ENCODE results near the gene NTRK3. TPM values are rescaled to one million over a fixed set of nuclear protein-coding genes. Genes with fewer than 3 reads are reported as not detected.
"Not testable (repeated sequence)": the region's sequence is repeated elsewhere in the genome, so short reads cannot be mapped to it uniquely, and the experiment has no call there.

NTRK3 gene
- total and polyA plus RNA-seq, 9 donors = 1.8 to 7.9 (median 3.2) TPM

DNA sequence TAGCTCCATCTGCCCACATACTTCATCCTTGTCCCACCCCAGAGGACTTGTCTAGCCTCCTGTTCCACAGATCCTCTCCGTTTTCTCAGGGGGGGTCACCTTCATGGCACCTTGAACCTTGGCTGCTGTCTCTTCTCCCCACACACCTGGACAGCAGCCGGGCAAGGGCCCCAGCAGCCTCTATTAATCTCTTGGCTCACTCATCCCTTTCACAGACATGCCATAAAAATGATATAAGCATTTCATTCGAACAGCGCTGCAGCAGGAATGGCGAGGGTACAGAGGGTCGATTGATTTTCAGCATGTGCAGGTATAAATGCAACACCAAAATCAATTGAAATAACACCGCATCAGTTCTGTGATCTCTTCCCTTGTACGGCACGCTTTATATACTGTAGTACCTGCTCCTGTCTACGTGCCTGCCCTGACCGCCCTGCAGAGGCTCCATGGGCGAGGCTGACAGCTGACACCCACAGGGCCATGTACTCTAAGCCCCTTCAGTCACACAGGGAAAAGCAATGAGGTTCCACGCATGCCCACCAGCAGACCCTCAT lies 209.9 kb downstream of the NTRK3 start:
- Histone ChIP-seq H3K36me3 (ENCODE audit: control insufficient read depth, insufficient read depth, low read length) (no peaks in the 10 kb centered on the region), H3K9me3 (replicated peaks; ENCODE audit: control insufficient read depth, low read depth, low read length) (no peaks in the 10 kb centered on the region), H3K27me3 (ENCODE audit: control insufficient read depth, insufficient read depth, low read length) (no peaks in the 10 kb centered on the region), H3K27ac (ENCODE audit: low read length) (no peak overlapping the region), H3K4me1 (ENCODE audit: control insufficient read depth, insufficient read depth, low read length) (no peaks in the 10 kb centered on the region), H3K4me3 (ENCODE audit: low read length) (no peak overlapping the region)
- no peak for DNase-seq
- WGBS (ENCODE audit: insufficient coverage) = 70% methylated on average over 11 of the region's 13 CpGs

DNA sequence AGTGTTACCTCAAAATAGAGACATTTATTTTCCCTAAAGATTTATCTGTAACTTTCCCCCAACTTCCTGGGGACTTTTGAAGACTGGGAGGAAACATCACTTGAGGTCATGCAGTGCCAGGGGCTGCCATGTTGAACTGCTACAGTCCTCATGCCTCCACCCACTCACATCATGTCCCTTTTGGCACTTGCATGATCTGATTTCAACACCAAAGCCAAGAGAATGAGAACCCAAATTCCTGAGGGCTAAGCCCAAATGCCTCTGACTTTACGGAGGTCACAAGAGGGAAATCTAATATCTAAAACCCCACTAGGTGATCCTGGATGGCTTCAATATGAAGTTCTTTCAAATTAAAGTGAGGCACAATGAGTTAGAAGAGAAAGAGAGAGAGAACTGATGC lies 213.1 kb downstream of the NTRK3 start:
- no CpG with 5 or more reads among the region's 1 CpG for WGBS (ENCODE audit: insufficient coverage)
- H3K36me3 ChIP-seq (ENCODE audit: control insufficient read depth, insufficient read depth, low read length) = no peaks in the 10 kb centered on the region

GRCh38 chr15:88042047-88042446 lies 214.5 kb downstream of the NTRK3 start:
- H3K4me1 ChIP-seq (ENCODE audit: control insufficient read depth, insufficient read depth, low read length) = no peaks in the 10 kb centered on the region
- no peaks in the 10 kb centered on the region for H3K9me3 ChIP-seq (replicated peaks; ENCODE audit: control insufficient read depth, low read depth, low read length)
- H3K27me3 ChIP-seq (ENCODE audit: control insufficient read depth, insufficient read depth, low read length) = no peaks in the 10 kb centered on the region
- no peak overlapping the region for H3K27ac ChIP-seq (ENCODE audit: low read length)
- H3K36me3 ChIP-seq (ENCODE audit: control insufficient read depth, insufficient read depth, low read length) = no peaks in the 10 kb centered on the region
- DNase-seq = no peak
- WGBS (ENCODE audit: insufficient coverage) = 66% methylated on average over 2 of the region's 5 CpGs
- no peak overlapping the region for H3K4me3 ChIP-seq (ENCODE audit: low read length)

More for the DNA sequence above, 213.1 kb downstream of the NTRK3 start:
- Histone ChIP-seq H3K27me3 (ENCODE audit: control insufficient read depth, insufficient read depth, low read length) (no peaks in the 10 kb centered on the region), H3K9me3 (replicated peaks; ENCODE audit: control insufficient read depth, low read depth, low read length) (no peaks in the 10 kb centered on the region), H3K4me3 (ENCODE audit: low read length) (no peak overlapping the region), H3K27ac (ENCODE audit: low read length) (no peak overlapping the region), H3K4me1 (ENCODE audit: control insufficient read depth, insufficient read depth, low read length) (no peaks in the 10 kb centered on the region)
- no peak for DNase-seq

DNA sequence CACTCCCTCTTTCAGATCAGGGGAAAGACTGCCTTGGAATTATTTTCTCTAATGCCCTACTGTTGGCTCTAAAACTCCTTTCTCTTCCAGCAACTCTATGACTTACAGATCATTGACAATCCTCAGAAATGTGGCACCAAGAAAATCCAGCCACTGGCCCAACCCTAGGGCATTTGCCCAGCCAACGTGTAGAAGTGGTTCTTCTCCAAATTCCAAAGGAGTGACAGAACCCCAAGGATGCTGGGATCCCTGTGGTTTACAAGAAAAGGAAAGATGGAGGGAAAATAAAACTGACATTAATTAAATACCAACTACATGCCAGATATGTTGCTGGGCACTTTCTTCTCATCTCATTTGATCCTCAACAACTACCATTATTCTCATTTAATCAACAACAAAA lies 216.0 kb downstream of the NTRK3 start:
- WGBS (ENCODE audit: insufficient coverage) = no CpG with 5 or more reads among the region's 1 CpG
- no peak overlapping the region for H3K4me3 ChIP-seq (ENCODE audit: low read length)

DNA sequence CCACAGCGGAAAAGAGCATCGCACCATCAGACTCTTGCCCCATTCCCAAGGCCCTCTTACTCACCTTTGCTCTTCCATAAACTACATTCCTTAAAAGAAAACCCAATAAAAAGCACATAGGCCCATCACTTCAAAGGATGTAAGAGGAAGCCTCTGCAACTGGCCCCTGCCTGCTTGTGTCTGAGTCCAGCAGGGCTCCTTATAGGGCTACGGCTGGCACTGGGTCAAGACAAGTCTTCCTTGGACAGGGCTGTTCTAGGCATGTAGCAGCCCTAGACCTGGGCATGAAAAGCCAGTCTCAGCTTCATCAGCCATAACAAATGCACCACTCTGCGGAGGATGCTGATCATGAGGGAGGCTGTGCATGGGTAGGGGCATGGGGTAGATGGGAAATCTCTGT lies 218.3 kb downstream of the NTRK3 start:
- H3K9me3 ChIP-seq (replicated peaks; ENCODE audit: control insufficient read depth, low read depth, low read length) = no peaks in the 10 kb centered on the region
- no peaks in the 10 kb centered on the region for H3K4me1 ChIP-seq (ENCODE audit: control insufficient read depth, insufficient read depth, low read length)
- DNase-seq = no peak
- no peak overlapping the region for H3K4me3 ChIP-seq (ENCODE audit: low read length)
- no peaks in the 10 kb centered on the region for H3K36me3 ChIP-seq (ENCODE audit: control insufficient read depth, insufficient read depth, low read length)
- H3K27me3 ChIP-seq (ENCODE audit: control insufficient read depth, insufficient read depth, low read length) = peaks cover 3% of the 10 kb centered on the region
- WGBS (ENCODE audit: insufficient coverage) = 52% methylated on average over 3 of the region's 4 CpGs
- H3K27ac ChIP-seq (ENCODE audit: low read length) = no peak overlapping the region

More for the DNA sequence above, 216.0 kb downstream of the NTRK3 start:
- no peak overlapping the region for H3K27ac ChIP-seq (ENCODE audit: low read length)
- no peak for DNase-seq
- no peaks in the 10 kb centered on the region for H3K9me3 ChIP-seq (replicated peaks; ENCODE audit: control insufficient read depth, low read depth, low read length)
- H3K4me1 ChIP-seq (ENCODE audit: control insufficient read depth, insufficient read depth, low read length) = no peaks in the 10 kb centered on the region
- H3K36me3 ChIP-seq (ENCODE audit: control insufficient read depth, insufficient read depth, low read length) = no peaks in the 10 kb centered on the region
- H3K27me3 ChIP-seq (ENCODE audit: control insufficient read depth, insufficient read depth, low read length) = no peaks in the 10 kb centered on the region

DNA sequence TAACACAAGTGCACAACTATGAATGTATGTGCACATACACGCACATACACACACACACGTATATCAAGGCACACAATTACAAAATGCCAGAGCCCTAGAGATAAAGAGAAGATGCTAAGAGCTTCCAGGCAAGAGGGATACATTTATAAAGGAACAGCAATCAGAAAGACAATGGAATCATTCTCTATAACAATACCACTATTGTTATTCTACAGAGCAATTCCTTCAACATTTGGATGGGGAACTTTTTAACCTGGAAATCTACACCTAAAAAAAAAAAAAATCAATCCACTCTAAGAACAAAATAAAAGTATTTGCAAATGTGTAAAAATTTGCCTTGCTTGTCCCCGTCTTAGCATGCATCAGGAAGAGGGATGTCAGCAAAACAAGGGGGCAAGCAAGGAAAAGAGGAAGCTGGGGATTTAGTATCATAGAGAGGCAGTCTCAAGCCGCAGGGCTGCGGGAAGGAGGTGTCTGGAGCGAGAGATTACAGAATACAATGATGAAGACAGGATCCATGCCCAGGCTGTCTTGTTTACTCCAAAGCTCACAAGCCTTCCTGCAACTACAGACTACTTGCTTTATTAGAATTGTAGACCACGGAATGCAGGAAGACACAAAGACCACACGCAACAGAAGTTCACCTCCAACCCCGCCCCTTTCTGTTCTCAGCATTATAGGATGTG lies 220.2 kb downstream of the NTRK3 start:
- WGBS (ENCODE audit: insufficient coverage) = 21% methylated on average over 3 of the region's 9 CpGs
- Histone ChIP-seq H3K4me1 (ENCODE audit: control insufficient read depth, insufficient read depth, low read length) (no peaks in the 10 kb centered on the region), H3K9me3 (replicated peaks; ENCODE audit: control insufficient read depth, low read depth, low read length) (no peaks in the 10 kb centered on the region), H3K27ac (ENCODE audit: low read length) (no peak overlapping the region), H3K27me3 (ENCODE audit: control insufficient read depth, insufficient read depth, low read length) (peaks cover 3% of the 10 kb centered on the region), H3K36me3 (ENCODE audit: control insufficient read depth, insufficient read depth, low read length) (no peaks in the 10 kb centered on the region), H3K4me3 (ENCODE audit: low read length) (no peak overlapping the region)
- no peak for DNase-seq

DNA sequence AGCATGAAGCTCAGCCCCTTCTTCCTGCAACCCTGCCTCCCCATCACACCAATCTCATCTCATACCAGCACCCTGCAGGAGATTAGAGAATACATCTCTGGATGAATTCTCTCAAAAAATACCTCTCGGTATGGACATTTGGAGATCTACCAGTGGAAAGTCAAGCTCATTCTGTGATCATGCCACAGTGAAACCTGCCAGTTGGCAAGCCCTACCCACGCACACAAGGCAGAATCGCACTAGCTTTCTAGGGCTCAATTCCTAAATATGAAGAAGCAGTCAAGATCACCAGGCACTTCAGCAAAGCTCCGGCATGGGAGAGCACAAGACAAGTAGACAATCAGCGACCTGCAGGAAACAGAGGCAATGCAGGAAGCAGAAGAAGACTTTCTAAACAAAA lies 221.2 kb downstream of the NTRK3 start:
- Histone ChIP-seq H3K4me3 (ENCODE audit: low read length) (no peak overlapping the region), H3K4me1 (ENCODE audit: control insufficient read depth, insufficient read depth, low read length) (no peaks in the 10 kb centered on the region), H3K36me3 (ENCODE audit: control insufficient read depth, insufficient read depth, low read length) (no peaks in the 10 kb centered on the region), H3K9me3 (replicated peaks; ENCODE audit: control insufficient read depth, low read depth, low read length) (no peaks in the 10 kb centered on the region), H3K27me3 (ENCODE audit: control insufficient read depth, insufficient read depth, low read length) (peaks cover 3% of the 10 kb centered on the region), H3K27ac (ENCODE audit: low read length) (no peak overlapping the region)
- 78% methylated on average over 4 of the region's 5 CpGs for WGBS (ENCODE audit: insufficient coverage)
- no peak for DNase-seq

DNA sequence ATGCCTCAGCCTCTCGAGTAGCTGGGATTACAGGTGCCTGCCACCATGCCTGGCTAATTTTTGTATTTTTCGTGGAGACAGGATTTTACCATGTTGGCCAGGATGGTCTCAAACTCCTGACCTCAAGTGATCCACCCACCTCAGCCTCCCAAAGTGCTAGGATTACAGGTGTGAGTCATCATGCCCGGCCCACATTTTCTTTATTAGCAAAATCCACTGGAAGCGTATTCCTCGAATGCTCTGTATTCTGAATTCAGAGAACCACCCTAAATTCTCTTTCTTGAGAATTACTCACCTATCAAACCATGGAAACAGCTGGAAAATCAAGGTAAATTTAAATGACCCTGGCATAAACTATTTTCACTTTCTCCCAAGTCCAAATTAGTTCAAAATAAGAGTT lies 223.1 kb downstream of the NTRK3 start:
- H3K27me3 ChIP-seq (ENCODE audit: control insufficient read depth, insufficient read depth, low read length); H3K36me3 ChIP-seq (ENCODE audit: control insufficient read depth, insufficient read depth, low read length); DNase-seq; H3K4me3 ChIP-seq (ENCODE audit: low read length); H3K4me1 ChIP-seq (ENCODE audit: control insufficient read depth, insufficient read depth, low read length); H3K9me3 ChIP-seq (replicated peaks; ENCODE audit: control insufficient read depth, low read depth, low read length); H3K27ac ChIP-seq (ENCODE audit: low read length): not testable (repeated sequence)
- WGBS (ENCODE audit: insufficient coverage) = 86% methylated on average over 2 of the region's 5 CpGs

DNA sequence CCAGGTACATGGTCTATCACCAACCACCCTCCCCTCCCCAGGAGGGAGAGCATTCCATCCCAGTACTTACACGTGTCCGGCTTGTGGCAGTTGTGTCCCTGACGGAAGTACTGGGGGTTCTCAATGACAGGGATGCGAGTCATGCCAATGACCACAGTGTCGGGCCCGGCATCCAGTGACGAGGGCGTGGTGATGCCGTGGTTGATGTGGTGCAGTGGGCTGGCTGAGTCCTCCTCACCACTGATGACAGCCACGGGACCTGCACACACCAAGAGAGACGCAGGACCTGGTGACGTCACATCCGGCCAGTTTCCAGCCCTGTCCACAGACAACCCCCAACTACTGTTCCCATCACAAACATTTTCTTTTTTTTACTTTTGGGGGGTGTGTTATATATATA lies 223.8 kb downstream of the NTRK3 start:
- Histone ChIP-seq H3K9me3 (replicated peaks; ENCODE audit: control insufficient read depth, low read depth, low read length) (no peaks in the 10 kb centered on the region), H3K4me1 (ENCODE audit: control insufficient read depth, insufficient read depth, low read length) (no peaks in the 10 kb centered on the region), H3K27ac (ENCODE audit: low read length) (no peak overlapping the region), H3K27me3 (ENCODE audit: control insufficient read depth, insufficient read depth, low read length) (peaks cover 3% of the 10 kb centered on the region), H3K4me3 (ENCODE audit: low read length) (no peak overlapping the region), H3K36me3 (ENCODE audit: control insufficient read depth, insufficient read depth, low read length) (no peaks in the 10 kb centered on the region)
- DNase-seq = no peak
- WGBS (ENCODE audit: insufficient coverage) = 98% methylated on average over 8 of the region's 13 CpGs

DNA sequence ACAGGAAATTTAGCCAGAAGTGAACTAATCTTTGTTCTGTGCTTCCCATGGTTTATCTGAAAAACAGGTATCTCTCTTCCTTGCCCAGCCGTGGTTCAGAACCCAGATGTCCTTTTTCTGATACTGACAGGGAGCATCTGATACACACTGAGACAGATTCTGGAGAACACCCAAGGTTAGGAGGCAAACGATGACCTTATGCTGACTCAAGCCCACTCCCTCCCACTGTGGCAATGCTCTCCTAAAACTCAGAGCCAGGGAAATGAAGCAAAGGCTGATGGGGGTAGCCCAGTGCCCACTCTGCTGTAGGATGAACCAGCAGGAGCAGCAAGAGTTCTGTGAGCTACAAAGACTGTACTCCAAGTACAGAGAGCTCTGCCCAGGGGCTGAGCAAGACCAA lies 225.1 kb downstream of the NTRK3 start:
- DNase-seq = no peak
- no peak overlapping the region for H3K27ac ChIP-seq (ENCODE audit: low read length)
- H3K9me3 ChIP-seq (replicated peaks; ENCODE audit: control insufficient read depth, low read depth, low read length) = no peaks in the 10 kb centered on the region
- no peaks in the 10 kb centered on the region for H3K4me1 ChIP-seq (ENCODE audit: control insufficient read depth, insufficient read depth, low read length)
- H3K36me3 ChIP-seq (ENCODE audit: control insufficient read depth, insufficient read depth, low read length) = no peaks in the 10 kb centered on the region
- no peak overlapping the region for H3K4me3 ChIP-seq (ENCODE audit: low read length)
- peaks cover 3% of the 10 kb centered on the region for H3K27me3 ChIP-seq (ENCODE audit: control insufficient read depth, insufficient read depth, low read length)
- 64% methylated on average over 1 of the region's 2 CpGs for WGBS (ENCODE audit: insufficient coverage)

DNA sequence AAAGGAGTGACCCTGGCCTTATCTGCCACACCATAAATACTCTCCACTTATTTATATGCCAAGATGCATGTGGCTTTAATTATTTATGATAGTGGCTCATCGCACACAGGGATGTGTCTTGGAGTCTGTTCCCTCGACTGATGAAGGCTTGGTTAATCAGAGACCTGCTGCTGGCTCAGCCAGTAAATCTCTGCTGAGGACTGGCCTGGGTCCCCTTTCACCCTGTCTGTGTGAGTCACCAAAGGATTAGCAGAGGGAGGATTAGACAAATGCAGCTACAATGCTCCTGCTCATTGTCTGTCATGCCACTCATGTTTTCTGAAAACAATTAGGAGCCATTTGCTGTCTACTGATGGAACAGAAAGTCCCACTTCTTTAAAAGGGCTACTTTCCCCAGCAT lies 226.8 kb downstream of the NTRK3 start:
- 55% methylated on average over 2 of the region's 2 CpGs for WGBS (ENCODE audit: insufficient coverage)
- H3K27ac ChIP-seq (ENCODE audit: low read length) = no peak overlapping the region
- H3K9me3 ChIP-seq (replicated peaks; ENCODE audit: control insufficient read depth, low read depth, low read length) = no peaks in the 10 kb centered on the region
- DNase-seq = no peak
- H3K4me1 ChIP-seq (ENCODE audit: control insufficient read depth, insufficient read depth, low read length) = no peaks in the 10 kb centered on the region
- no peaks in the 10 kb centered on the region for H3K36me3 ChIP-seq (ENCODE audit: control insufficient read depth, insufficient read depth, low read length)
- H3K27me3 ChIP-seq (ENCODE audit: control insufficient read depth, insufficient read depth, low read length) = no peaks in the 10 kb centered on the region
- H3K4me3 ChIP-seq (ENCODE audit: low read length) = no peak overlapping the region
